Thoracic aorta endothelial cell (primary cell): ENCODE results near the gene BRD3. TPM values are rescaled to one million over a fixed set of nuclear protein-coding genes. Genes with fewer than 3 reads are reported as not detected.

Experiments used
- total RNA-seq: library from RNA; depleted of rRNA; stranded (reverse); fragments of >200 nt; gene quantifications from 2 replicates; pipeline ENCODE4 v1.2.3, GENCODE V29; 2012

BRD3 gene
- 7.6 and 14.1 TPM in 2 replicates for total RNA-seq

DNA sequence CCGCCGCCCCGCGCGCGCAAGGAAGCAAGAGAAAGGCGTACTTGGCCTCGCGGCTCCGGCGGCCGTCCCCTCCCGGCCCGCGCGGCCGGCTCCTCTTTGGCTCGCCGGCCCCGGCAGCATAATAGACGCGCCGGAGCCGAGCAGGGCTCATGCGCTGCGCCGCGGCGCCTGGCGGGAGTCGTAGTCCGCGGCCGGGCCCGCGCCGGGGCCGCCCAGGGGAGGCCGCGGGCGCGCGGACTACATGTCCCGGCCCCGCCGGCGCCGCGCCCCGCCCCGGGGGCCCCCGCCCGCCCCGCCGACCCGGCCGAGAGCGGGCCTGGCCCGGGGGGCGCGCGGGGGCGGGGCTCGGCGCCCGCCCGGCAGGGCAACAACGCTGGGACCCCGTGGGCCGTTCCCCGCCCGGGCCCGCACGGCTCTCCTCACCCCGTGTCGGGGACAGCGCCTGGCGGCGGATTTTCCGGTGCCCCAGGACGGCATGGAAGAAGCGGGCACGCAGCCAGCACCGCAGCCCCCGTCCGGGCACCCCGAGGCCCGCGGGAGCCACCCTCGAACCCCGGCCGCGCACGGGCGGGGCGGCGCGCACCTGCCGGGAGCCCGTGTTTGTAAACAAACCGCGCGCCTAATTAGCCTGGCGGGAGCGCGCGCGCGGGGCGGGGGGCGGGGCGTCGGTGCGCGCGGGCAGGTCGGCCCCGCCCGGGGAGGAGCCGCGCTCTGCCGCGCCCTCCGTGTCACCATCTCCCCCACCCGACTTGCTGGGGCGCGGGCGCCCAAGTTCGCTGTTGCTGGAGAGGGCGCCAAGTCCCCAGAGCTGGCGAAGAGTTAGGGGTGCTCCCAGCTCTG, at the start of gene BRD3:
Gene BRD3, minus strand, starts transcription at position 123 of the 840 bp plus-strand sequence. CDS start 14,549 bp downstream, outside the sequence.

DNA sequence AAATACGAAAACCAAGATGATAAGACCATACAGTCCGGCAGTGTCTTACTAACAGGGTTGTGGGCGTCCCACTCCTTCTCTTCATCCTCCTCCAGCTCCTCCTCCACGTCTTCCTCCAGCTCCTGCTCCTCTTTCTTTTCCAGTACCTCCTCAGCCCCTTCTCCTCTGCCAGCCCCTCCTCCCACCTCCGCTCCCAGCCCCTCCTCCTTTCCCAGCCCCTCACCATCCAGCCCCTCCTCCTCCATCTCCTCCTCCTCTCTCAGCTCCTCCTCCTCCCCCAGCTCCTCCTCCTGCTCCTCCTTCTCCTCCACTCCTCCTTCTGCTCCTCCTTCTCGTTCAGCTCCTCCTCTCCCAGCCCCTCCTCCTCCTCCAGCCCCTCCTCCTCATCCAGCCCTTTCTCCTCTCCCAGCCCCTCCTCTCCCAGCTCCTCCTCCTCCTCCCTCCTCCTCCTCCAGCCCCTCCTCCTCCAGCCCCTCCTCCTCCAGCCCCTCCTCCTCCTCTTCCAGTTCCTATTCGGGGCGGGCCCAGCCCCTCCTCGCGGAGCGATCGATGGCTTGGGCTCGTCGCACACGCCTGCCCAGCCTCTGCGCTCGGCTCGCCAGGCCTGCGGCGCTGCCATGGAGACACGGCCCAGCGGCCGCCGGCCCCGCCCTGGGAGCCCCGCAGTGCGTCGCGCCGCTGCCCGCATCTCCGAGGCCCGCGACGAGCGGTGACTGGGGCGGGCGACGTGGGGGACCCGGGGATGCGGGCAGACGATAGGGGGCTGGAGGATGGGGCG, 42.8 kb downstream of the BRD3 start, which contains the start of gene BRD3OS:
Gene BRD3OS, plus strand, starts transcription at position 654 of the 778 bp plus-strand sequence. CDS start 1,267 bp downstream, outside the sequence.

DNA sequence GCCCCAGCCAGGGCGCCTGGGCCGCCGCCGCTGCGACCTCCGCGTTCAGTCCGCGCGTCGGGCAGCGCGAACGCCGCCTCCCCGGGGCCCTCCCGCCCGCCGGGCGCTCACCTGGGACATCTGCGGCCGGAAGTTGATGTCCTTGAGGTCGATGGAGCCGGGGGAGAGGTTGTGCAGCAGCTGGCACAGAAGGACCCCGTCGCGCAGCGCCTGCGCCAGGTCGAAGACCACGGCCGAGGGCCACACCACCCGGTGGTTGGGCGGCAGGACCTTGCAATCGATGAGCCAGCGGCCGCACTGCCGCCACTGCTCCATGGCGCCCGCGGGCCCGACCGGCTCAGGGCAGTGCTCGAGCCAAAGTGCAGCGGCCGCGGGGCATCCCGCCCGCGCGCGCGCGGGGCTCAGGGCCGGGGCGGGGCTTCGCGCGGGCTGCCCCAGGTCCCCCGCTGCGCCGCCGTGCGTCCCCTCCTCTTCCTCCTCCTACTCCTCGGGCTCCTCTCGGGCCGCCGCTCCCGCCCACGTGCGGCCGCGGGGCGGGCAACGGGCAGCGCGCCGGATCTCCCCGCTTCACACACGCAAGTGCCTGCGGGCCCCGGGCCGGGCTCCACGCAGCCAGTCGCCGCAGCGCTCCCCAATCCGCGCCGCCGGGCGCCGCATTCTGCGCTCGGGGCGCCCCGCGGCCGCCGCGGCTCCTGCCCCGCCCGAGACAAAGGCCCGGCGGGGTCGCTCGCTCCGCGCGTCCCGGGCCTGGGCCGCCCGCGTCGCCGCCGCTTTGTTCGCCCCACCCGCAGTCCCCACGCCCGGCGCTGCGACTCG, 75.7 kb downstream of the BRD3 start, which contains the start of gene VAV2:
Gene VAV2, minus strand, starts transcription at position 361 of the 816 bp plus-strand sequence. Its CDS starts 46 bp downstream, at position 315.

Other genes starting within 250 kb of the BRD3 start
- 13.4 and 15.0 TPM in 2 replicates for gene VAV2, start 75.7 kb downstream of the BRD3 start, total RNA-seq
- 13.3 and 14.9 TPM in 2 replicates for gene BRD3OS, start 42.5 kb downstream of the BRD3 start, total RNA-seq
- gene WDR5, start 68.1 kb upstream of the BRD3 start, total RNA-seq = 29.5 and 33.8 TPM in 2 replicates
- gene RNU6ATAC, start 96.5 kb upstream of the BRD3 start, total RNA-seq = not detected in 2 replicates